ENCODE results near the gene NOA1. TPM values are rescaled to one million over a fixed set of nuclear protein-coding genes. Genes with fewer than 3 reads are reported as not detected.

Gene NOA1
- total and polyA plus RNA-seq, 2 donors from 2014 or later, result 8.7 to 14.2 TPM

DNA sequence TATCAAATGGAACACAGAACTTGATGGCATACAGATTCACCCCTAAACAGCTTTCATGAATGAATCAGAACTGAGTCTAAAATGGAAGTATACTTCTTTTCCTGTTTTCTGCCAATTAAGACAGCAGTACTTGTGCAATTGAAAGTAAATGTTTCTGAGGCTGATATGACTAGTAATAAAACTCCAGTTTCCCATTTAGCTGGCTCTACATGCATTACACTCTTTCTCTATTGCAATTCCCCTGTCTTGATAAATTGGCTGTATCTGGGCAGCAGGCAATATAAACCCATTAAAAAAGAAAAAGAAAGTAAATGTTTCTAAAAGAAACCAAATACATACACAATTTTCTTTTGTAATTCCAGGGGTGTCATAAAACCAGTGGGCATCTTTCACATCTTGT, 4.6 kb downstream of the NOA1 start:
- no peak overlapping the region for H3K27ac ChIP-seq (ENCODE audit: low read depth in 2 of 2, low read length in 2 of 2)
- intact Hi-C loops (cut with DNase I), result no loop called here
- peaks cover 0 to 10% (median 0%) of the 10 kb centered on the region in 3 donors for H3K9me3 ChIP-seq (ENCODE audit: control insufficient read depth in 2 of 3, insufficient read depth in 1 of 3, low read length in 3 of 3)
- FAIRE-seq (no peak), DNase-seq (no peak)
- peaks cover 11 to 24% (median 18%) of the 10 kb centered on the region in 3 donors for H3K36me3 ChIP-seq (ENCODE audit: control insufficient read depth in 2 of 3, insufficient read depth in 3 of 3, low read length in 3 of 3)
- no peak overlapping the region for H3K4me3 ChIP-seq (ENCODE audit: low read length in 3 of 3)
- no peaks in the 10 kb centered on the region for H3K27me3 ChIP-seq (ENCODE audit: control insufficient read depth, insufficient read depth, low read length)
- TF ChIP-seq, protein P1, sequence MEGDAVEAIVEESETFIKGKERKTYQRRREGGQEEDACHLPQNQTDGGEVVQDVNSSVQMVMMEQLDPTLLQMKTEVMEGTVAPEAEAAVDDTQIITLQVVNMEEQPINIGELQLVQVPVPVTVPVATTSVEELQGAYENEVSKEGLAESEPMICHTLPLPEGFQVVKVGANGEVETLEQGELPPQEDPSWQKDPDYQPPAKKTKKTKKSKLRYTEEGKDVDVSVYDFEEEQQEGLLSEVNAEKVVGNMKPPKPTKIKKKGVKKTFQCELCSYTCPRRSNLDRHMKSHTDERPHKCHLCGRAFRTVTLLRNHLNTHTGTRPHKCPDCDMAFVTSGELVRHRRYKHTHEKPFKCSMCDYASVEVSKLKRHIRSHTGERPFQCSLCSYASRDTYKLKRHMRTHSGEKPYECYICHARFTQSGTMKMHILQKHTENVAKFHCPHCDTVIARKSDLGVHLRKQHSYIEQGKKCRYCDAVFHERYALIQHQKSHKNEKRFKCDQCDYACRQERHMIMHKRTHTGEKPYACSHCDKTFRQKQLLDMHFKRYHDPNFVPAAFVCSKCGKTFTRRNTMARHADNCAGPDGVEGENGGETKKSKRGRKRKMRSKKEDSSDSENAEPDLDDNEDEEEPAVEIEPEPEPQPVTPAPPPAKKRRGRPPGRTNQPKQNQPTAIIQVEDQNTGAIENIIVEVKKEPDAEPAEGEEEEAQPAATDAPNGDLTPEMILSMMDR (IDR thresholded peaks at IDR 0.05; ENCODE audit: borderline replicate concordance, extremely low read depth, insufficient read depth), result no peak
- H3K9ac ChIP-seq (ENCODE audit: low read length in 3 of 3), result no peak overlapping the region
- peaks cover 0 to 8% (median 0%) of the 10 kb centered on the region in 3 donors for H3K4me1 ChIP-seq (ENCODE audit: control insufficient read depth in 2 of 3, insufficient read depth in 2 of 3, low read depth in 1 of 3, low read length in 3 of 3)

- Histone ChIP-seq H3K4me1 (ENCODE audit: control insufficient read depth in 2 of 3, insufficient read depth in 2 of 3, low read depth in 1 of 3, low read length in 3 of 3) (peaks cover 0 to 8% (median 0%) of the 10 kb centered on the region in 3 donors), H3K9ac (ENCODE audit: low read length in 3 of 3) (no peak overlapping the region), H3K27ac (ENCODE audit: low read depth in 2 of 2, low read length in 2 of 2) (no peak overlapping the region), H3K9me3 (ENCODE audit: control insufficient read depth in 2 of 3, insufficient read depth in 1 of 3, low read length in 3 of 3) (peaks cover 0 to 10% (median 0%) of the 10 kb centered on the region in 3 donors), H3K36me3 (ENCODE audit: control insufficient read depth in 2 of 3, insufficient read depth in 3 of 3, low read length in 3 of 3) (peaks cover 11 to 26% (median 18%) of the 10 kb centered on the region in 3 donors), H3K4me3 (ENCODE audit: low read length in 3 of 3) (no peak overlapping the region), H3K27me3 (ENCODE audit: control insufficient read depth, insufficient read depth, low read length) (no peaks in the 10 kb centered on the region)
- TF ChIP-seq, protein P1 (IDR thresholded peaks at IDR 0.05; ENCODE audit: borderline replicate concordance, extremely low read depth, insufficient read depth), result no peak
- DNase-seq (no peak), FAIRE-seq (no peak)
- intact Hi-C loops (cut with DNase I), result no loop called here
Observed at GRCh38 chr4:56972389-56972788, 5.0 kb downstream of the NOA1 start.

DNA sequence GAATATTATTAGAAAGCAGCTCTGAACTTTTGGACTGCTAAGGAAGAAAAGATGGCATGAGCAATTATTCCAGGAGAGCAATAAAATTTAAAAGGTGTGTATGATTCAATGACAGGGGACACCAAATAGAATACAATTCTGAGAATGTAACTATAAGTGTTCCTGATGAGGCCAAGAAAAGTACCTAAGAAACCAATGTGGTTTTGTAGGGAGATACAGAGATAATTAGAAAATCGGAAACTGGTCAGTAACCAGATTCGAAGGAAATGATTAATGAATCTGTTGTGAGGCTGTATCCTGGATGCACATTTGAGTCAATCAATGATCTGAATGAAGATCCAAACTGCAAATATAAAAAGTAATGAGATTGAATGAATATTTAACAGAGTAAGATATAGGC, 6.0 kb downstream of the NOA1 start:
- H3K9ac ChIP-seq (ENCODE audit: low read length in 3 of 3), result no peak overlapping the region
- H3K4me3 ChIP-seq (ENCODE audit: low read length in 3 of 3), result no peak overlapping the region
- no peak for FAIRE-seq
- H3K36me3 ChIP-seq (ENCODE audit: control insufficient read depth in 2 of 3, insufficient read depth in 3 of 3, low read length in 3 of 3), result peaks cover 13 to 30% (median 19%) of the 10 kb centered on the region in 3 donors
- intact Hi-C loops (cut with DNase I), result no loop called here
- no peak overlapping the region for H3K27ac ChIP-seq (ENCODE audit: low read depth in 2 of 2, low read length in 2 of 2)
- DNase-seq, result no peak
- H3K9me3 ChIP-seq (ENCODE audit: control insufficient read depth in 2 of 3, insufficient read depth in 1 of 3, low read length in 3 of 3), result peaks cover 0 to 10% (median 0%) of the 10 kb centered on the region in 3 donors
- H3K4me1 ChIP-seq (ENCODE audit: control insufficient read depth in 2 of 3, insufficient read depth in 2 of 3, low read depth in 1 of 3, low read length in 3 of 3), result peaks cover 0 to 6% (median 0%) of the 10 kb centered on the region in 3 donors
- no peaks in the 10 kb centered on the region for H3K27me3 ChIP-seq (ENCODE audit: control insufficient read depth, insufficient read depth, low read length)
- TF ChIP-seq, protein P1 (IDR thresholded peaks at IDR 0.05; ENCODE audit: borderline replicate concordance, extremely low read depth, insufficient read depth), result no peak

- TF ChIP-seq, protein P1 (IDR thresholded peaks at IDR 0.05; ENCODE audit: borderline replicate concordance, extremely low read depth, insufficient read depth), result no peak
- Histone ChIP-seq H3K27ac (ENCODE audit: low read depth in 2 of 2, low read length in 2 of 2) (no peak overlapping the region), H3K4me1 (ENCODE audit: control insufficient read depth in 2 of 3, insufficient read depth in 2 of 3, low read depth in 1 of 3, low read length in 3 of 3) (peaks cover 0 to 2% (median 0%) of the 10 kb centered on the region in 3 donors), H3K9me3 (ENCODE audit: control insufficient read depth in 2 of 3, insufficient read depth in 1 of 3, low read length in 3 of 3) (no peaks in the 10 kb centered on the region), H3K4me3 (ENCODE audit: low read length in 3 of 3) (no peak overlapping the region), H3K27me3 (ENCODE audit: control insufficient read depth, insufficient read depth, low read length) (no peaks in the 10 kb centered on the region), H3K9ac (ENCODE audit: low read length in 3 of 3) (no peak overlapping the region), H3K36me3 (ENCODE audit: control insufficient read depth in 2 of 3, insufficient read depth in 3 of 3, low read length in 3 of 3) (peaks cover 0 to 27% (median 6%) of the 10 kb centered on the region in 3 donors)
- intact Hi-C loops (cut with DNase I), result no loop called here
- FAIRE-seq (no peak), DNase-seq (no peak)
Observed at GRCh38 chr4:56961107-56961500, 16.3 kb downstream of the NOA1 start.
